CD4-positive, alpha-beta T cell (primary cell): Measurements from ENCODE around the gene VPS4B. TPM values are rescaled to one million over a fixed set of nuclear protein-coding genes. Genes with fewer than 3 reads are reported as not detected.

Source experiments
- ATAC-seq: fragments of 200-7000 bp; cut with Tn5 transposase; one replicate; pipeline ENCODE4 v1.10.0; 2022; ENCODE audit warnings: mild to moderate bottlenecking; ENCODE audit not compliant: poor library complexity
- CTCF ChIA-PET: fragments of 350-600 bp; sonication (Branson Sonifier 250); formaldehyde crosslinking; loops from one replicate; lab custom pipeline; 2021; ENCODE audit warnings: antibody characterized with exemption, inconsistent platforms; lab: Charles Lee
- POLR2A ChIA-PET: fragments of 350-600 bp; sonication (Branson Sonifier 250); formaldehyde crosslinking; loops from one replicate; lab custom pipeline; 2021; ENCODE audit warnings: antibody characterized with exemption, inconsistent platforms; lab: Charles Lee
- DNase-seq, 14 experiments: peaks; one replicate each; pipeline ENCODE4 v3.0.0-alpha.2; 2013 to 2020; ENCODE audit warnings: mixed read lengths in 2 of 14
- H3K27ac ChIP-seq, 2 donors: one replicate each; pipeline versions ENCODE4 v1.5.1 to v1.7.0; 2013; ENCODE audit warnings: low read length in 2 of 2, low read depth in 1 of 2, mild to moderate bottlenecking in 1 of 2
- H3K27me3 ChIP-seq, 2 experiments: 1 replicate in 1 of 2; 2 replicates in 1 of 2; pipeline versions ENCODE4 v1.6.1 to v1.7.0; 2013; ENCODE audit warnings: low read length in 2 of 2, control low read depth in 1 of 2, mild to moderate bottlenecking in 1 of 2, moderate library complexity in 1 of 2; ENCODE audit not compliant: insufficient read depth in 2 of 2, control insufficient read depth in 1 of 2
- H3K36me3 ChIP-seq: one replicate; pipeline ENCODE4 v1.6.1; 2013; ENCODE audit warnings: low read length, control low read depth; ENCODE audit not compliant: insufficient read depth
- H3K4me1 ChIP-seq: one replicate; pipeline ENCODE4 v1.6.1; 2013; ENCODE audit warnings: low read length, control low read depth; ENCODE audit not compliant: insufficient read depth
- H3K4me3 ChIP-seq: one replicate; pipeline ENCODE4 v1.5.1; 2013; ENCODE audit warnings: mild to moderate bottlenecking, low read length, moderate library complexity
- H3K9me3 ChIP-seq, 2 experiments: 1 replicate in 1 of 2; 2 replicates in 1 of 2; pipeline versions ENCODE4 v1.6.1 to v1.7.0; 2013; ENCODE audit warnings: low read length in 2 of 2, mild to moderate bottlenecking in 2 of 2, control low read depth in 1 of 2, moderate library complexity in 1 of 2; ENCODE audit not compliant: control insufficient read depth in 1 of 2, insufficient read depth in 1 of 2
- H3K27ac Mint-ChIP-seq: one replicate; pipeline ENCODE4 v1.8.0; 2020; ENCODE audit warnings: mixed read lengths
- H3K27me3 Mint-ChIP-seq: one replicate; pipeline ENCODE4 v1.8.0; 2021; ENCODE audit warnings: mixed read lengths
- H3K36me3 Mint-ChIP-seq: one replicate; pipeline ENCODE4 v1.8.0; 2021; ENCODE audit warnings: low read depth, mixed read lengths
- H3K4me1 Mint-ChIP-seq: one replicate; pipeline ENCODE4 v1.8.0; 2021; ENCODE audit warnings: low read depth, mixed read lengths
- H3K4me3 Mint-ChIP-seq: one replicate; pipeline ENCODE4 v1.8.0; 2020; ENCODE audit warnings: mild to moderate bottlenecking, mixed read lengths
- H3K9me3 Mint-ChIP-seq: one replicate; pipeline ENCODE4 v1.8.0; 2020; ENCODE audit warnings: mixed read lengths
- CTCF ChIP-seq: fragments of 200-600 bp; IDR thresholded peaks from one replicate; pipeline ENCODE4 v1.8.0; 2022; ENCODE audit warnings: antibody characterized with exemption, mild to moderate bottlenecking
- intact Hi-C, 2 experiments: fragments of 100-400 bp; cut with DNase I in 1 of 2; cut with micrococcal nuclease in 1 of 2; formaldehyde crosslinking; loops; one replicate each; pipeline versions ENCODE4 v1.15.1 to v1.9.0; 2023 to 2025; cut with DNase I, micrococcal nuclease
- total RNA-seq, 174 experiments: library from RNA in 2 of 174; stranded (reverse) in 2 of 174; gene quantifications; one replicate each; pipeline ENCODE4 v1.2.3 and lab custom pipeline; 2021 to 2026

VPS4B gene
- total RNA-seq, 2 experiments from 2014 or later = 46.0 to 50.8 TPM

- Histone ChIP-seq H3K36me3 (no peaks in the 10 kb centered on the region), H3K9me3 (no peaks in the 10 kb centered on the region), H3K4me1 (no peaks in the 10 kb centered on the region), H3K27me3 (peaks cover 3 to 5% of the 10 kb centered on the region in 2 experiments), H3K27ac (no peak overlapping the region), H3K4me3 (no peak overlapping the region)
- DNase-seq = no peak
- Mint-ChIP-seq H3K9me3 (no peaks in the 10 kb centered on the region), H3K27me3 (peaks cover 36% of the 10 kb centered on the region), H3K4me3 (no peak overlapping the region), H3K27ac (no peak overlapping the region), H3K4me1 (no peaks in the 10 kb centered on the region), H3K36me3 (no peaks in the 10 kb centered on the region)
- no peak for TF ChIP-seq CTCF
- intact Hi-C loops = no loop called here
- POLR2A ChIA-PET = no interaction called here
- CTCF ChIA-PET = no interaction called here
- no peak for ATAC-seq
These were observed 45.4 kb upstream of the VPS4B start for GRCh38 chr18:63467699-63468098.

GRCh38 chr18:63465059-63465458, 42.8 kb upstream of the VPS4B start:
- POLR2A ChIA-PET = no interaction called here

GRCh38 chr18:63464434-63464833, 42.2 kb upstream of the VPS4B start:
- ChIA-PET POLR2A (no interaction called here), CTCF (no interaction called here)
- Mint-ChIP-seq H3K4me3 (no peak overlapping the region), H3K27ac (no peak overlapping the region), H3K9me3 (no peaks in the 10 kb centered on the region), H3K4me1 (no peaks in the 10 kb centered on the region), H3K27me3 (peaks cover 29% of the 10 kb centered on the region), H3K36me3 (no peaks in the 10 kb centered on the region)
- DNase-seq (no peak), ATAC-seq (no peak)
- Histone ChIP-seq H3K9me3 (no peaks in the 10 kb centered on the region), H3K4me1 (no peaks in the 10 kb centered on the region), H3K27ac (no peak overlapping the region), H3K36me3 (no peaks in the 10 kb centered on the region), H3K4me3 (no peak overlapping the region), H3K27me3 (peaks cover 3 to 15% of the 10 kb centered on the region in 2 experiments)
- TF ChIP-seq CTCF = no peak
- intact Hi-C loops = no loop called here

More at GRCh38 chr18:63465059-63465458, 42.8 kb upstream of the VPS4B start:
- CTCF ChIA-PET = no interaction called here
- Histone ChIP-seq H3K27ac (no peak overlapping the region), H3K9me3 (no peaks in the 10 kb centered on the region), H3K4me3 (no peak overlapping the region), H3K27me3 (peaks cover 3 to 12% of the 10 kb centered on the region in 2 experiments), H3K4me1 (no peaks in the 10 kb centered on the region), H3K36me3 (no peaks in the 10 kb centered on the region)
- Mint-ChIP-seq H3K4me1 (no peaks in the 10 kb centered on the region), H3K9me3 (no peaks in the 10 kb centered on the region), H3K4me3 (no peak overlapping the region), H3K27me3 (peaks cover 27% of the 10 kb centered on the region), H3K36me3 (no peaks in the 10 kb centered on the region), H3K27ac (no peak overlapping the region)
- no peak for TF ChIP-seq CTCF
- DNase-seq = no peak
- intact Hi-C loops = no loop called here
- no peak for ATAC-seq
